Astrocyte of the spinal cord (primary cell): Measurements from ENCODE around the gene RAB22A.
"Not testable (repeated sequence)": the region's sequence is repeated elsewhere in the genome, so short reads cannot be mapped to it uniquely, and the experiment has no call there.

Source experiments
- DNase-seq: peaks from one replicate; pipeline ENCODE4 v3.0.0; 2011; ENCODE audit warnings: low read depth, low spot score
- H3K4me3 ChIP-seq: 2 replicates; pipeline ENCODE4 v1.5.1; 2011; ENCODE audit warnings: low read depth, mild to moderate bottlenecking, low read length, moderate library complexity
- in situ Hi-C: cut with HindIII; loops from 2 replicates; pipeline ENCODE4 v1.10.0; 2017; ENCODE audit warnings: low sequenced_read_pairs
- TF ChIP-seq, protein P1 (sequence below): IDR thresholded peaks from 2 replicates; pipeline ENCODE4 v1.5.1; 2012; ENCODE audit warnings: low read depth, mild to moderate bottlenecking, low read length, inconsistent platforms

The RAB22A gene

DNA sequence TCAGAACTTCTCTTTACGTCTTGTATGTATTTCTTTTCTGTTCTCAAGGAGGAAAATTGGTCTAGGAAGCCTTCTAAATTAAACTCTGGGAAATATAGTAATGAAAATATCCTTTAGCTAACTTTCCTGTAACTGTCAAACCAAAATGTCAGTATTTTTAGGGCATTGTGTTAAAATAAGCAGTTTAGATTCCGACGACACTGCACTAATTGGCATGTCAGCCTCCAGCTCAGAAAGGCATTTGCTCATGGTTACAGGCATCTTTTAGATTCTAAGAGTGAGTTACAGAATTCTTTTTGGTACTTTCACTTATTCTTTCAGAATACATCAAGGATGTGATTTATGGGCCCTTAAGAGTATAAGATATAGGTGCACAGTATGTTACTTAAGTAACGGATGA lies 53.5 kb downstream of the RAB22A start:
- H3K4me3 ChIP-seq = no peak overlapping the region
- TF ChIP-seq, protein P1, sequence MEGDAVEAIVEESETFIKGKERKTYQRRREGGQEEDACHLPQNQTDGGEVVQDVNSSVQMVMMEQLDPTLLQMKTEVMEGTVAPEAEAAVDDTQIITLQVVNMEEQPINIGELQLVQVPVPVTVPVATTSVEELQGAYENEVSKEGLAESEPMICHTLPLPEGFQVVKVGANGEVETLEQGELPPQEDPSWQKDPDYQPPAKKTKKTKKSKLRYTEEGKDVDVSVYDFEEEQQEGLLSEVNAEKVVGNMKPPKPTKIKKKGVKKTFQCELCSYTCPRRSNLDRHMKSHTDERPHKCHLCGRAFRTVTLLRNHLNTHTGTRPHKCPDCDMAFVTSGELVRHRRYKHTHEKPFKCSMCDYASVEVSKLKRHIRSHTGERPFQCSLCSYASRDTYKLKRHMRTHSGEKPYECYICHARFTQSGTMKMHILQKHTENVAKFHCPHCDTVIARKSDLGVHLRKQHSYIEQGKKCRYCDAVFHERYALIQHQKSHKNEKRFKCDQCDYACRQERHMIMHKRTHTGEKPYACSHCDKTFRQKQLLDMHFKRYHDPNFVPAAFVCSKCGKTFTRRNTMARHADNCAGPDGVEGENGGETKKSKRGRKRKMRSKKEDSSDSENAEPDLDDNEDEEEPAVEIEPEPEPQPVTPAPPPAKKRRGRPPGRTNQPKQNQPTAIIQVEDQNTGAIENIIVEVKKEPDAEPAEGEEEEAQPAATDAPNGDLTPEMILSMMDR = no peak
- no peak for DNase-seq
- in situ Hi-C loops = no loop called here

DNA sequence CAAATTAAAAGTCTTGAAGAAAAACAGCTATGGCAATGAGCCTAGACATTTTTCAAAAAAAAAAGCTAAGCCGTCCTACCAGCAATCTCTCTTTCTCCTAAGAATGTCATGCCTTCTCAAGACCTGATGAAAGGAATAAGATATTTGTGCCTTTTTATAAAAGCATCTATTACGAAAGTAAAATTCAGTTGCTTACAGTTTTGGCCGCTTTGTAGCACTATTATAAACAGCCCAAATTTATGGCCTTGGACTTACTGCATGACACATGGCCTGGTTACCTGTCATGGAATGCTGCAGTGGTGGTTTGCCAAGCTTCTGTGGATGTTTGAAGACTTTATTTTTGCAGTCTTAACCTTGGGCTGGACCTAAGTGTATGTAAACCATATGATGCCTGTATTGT lies 57.4 kb downstream of the RAB22A start:
- no peak overlapping the region for H3K4me3 ChIP-seq
- no peak for DNase-seq
- in situ Hi-C loops = no loop called here
- TF ChIP-seq, protein P1 = no peak

DNA sequence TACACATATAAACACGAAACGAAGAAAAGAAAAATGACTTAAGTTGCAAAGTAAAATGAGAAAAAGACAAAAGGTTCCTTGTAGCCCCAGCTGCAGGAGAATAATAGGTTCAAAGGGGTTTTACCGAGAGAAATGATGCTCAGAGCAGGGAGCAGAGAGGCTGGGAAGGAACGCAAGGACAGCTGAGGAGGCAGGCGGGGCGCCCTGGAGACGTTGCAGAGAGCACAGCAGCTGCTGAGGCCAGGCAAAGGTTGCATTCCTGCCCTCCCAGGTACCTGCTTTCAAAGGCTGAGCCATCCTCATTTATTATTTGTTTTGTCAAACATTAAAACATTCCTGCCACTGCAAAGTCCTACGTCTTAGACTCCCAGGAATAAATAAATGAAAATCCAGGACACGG lies 63.3 kb downstream of the RAB22A start:
- in situ Hi-C loops = no loop called here
- TF ChIP-seq, protein P1 = no peak
- DNase-seq = no peak
- H3K4me3 ChIP-seq = no peak overlapping the region

DNA sequence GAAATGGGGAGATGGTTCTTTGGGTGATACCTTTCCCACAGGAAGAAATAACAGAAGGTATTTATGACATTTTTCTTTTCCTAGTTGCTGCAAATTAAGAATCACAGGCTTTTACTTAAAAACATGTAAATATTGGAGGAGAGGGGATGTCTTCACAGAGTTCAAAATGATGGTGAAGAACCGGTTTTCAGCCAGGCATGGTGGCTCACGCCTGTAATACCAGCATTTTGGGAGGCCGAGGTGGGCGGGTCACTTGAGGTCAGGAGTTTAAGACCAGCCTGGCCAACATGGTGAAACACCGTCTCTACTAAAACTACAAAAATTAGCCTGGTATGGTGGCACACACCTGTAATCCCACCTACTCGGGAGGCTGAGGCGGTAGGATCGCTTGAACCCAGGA lies 63.8 kb downstream of the RAB22A start:
- DNase-seq, in situ Hi-C loops, H3K4me3 ChIP-seq: not testable (repeated sequence)

DNA sequence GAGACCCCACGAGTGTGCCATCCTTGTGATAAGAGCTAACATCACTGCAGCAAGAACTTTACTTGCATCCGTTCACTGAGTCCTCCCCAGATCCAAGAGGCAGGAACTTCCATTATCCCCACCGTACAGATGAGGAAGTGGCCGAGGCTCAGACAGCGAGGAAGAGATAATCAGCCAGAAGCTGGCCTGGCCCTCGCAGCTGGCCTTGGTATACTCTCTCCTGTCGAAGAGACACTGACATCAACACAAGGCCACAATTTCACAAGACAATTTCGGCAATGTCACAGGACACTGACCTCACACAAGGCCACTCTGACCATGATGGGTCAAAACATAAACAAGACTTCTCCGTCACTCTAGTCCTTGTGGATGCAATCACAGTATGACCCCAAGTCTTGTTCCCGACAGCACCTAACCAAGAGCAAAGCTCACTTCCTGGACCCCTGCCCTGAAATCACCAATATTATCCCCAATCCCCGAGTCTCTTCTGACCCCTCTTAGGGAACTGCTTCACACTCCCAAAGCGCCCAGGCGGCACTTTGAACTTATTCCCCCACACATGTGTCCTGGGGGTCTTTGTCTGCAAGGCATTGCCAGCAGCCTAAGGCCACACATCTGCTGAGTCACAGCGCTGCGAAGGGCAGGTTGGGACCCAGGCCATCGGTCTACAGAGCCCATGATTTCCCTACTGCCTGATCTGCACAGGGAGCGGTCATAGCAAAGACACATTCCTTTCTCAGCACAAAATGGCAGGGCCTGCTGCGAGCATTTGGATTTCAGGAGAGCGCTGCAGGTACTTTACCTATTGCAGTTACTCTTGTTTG lies 64.7 kb downstream of the RAB22A start:
- DNase-seq = no peak
- in situ Hi-C loops = no loop called here
- TF ChIP-seq, protein P1 = no peak
- H3K4me3 ChIP-seq = no peak overlapping the region

DNA sequence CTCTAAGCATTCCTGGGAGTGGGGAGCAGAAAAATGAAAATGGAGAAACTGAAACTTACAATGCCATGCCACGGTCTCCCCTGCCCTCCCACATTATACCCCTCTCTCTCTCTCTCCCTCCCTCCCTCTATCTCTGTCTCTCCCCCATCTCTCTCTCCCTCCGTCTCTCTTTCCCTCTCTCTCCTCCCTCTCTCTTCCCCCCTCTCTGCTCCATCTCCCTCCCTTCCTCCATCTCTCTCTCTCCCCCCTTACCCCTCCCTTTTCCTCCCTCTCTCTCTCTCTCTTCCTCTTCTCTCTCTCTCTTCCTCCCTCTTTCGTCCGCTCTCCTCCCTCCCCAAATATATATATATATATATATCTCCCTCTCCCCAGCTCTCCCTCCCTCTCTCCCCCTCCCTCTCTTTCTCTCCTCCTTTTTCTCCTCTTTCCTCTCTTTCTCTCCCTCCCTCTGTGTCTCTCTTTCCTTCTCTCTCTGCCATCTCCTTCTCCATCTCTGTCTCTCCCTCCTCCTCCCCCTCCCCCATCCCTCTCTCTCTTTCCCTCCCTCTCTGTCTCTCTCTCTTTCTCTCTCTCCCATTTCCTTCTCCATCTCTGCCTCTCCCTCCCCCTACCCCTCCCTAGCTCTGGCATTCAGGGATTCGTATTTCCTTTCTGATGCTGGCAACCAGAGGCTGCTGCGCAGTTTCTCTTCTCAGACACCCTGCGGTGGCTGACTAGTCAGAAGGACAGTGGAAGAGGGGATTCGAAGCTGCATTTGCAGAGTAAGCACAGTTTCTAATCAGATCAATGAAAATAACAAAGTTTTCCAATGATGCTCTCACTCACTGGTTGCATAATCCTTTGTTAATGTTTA lies 65.6 kb downstream of the RAB22A start:
- TF ChIP-seq, protein P1 = no peak
- in situ Hi-C loops = no loop called here
- H3K4me3 ChIP-seq = no peak overlapping the region
- DNase-seq = peak; percentile 79
